ENCODE results near the gene RERG. TPM values are rescaled to one million over a fixed set of nuclear protein-coding genes. Genes with fewer than 3 reads are reported as not detected.
A peak's percentile ranks its signal among the peaks of the same experiment; 100 is the strongest.

The RERG gene
- total RNA-seq, 1 experiment from 2014 or later, result 2.9 TPM

- in situ Hi-C loops (cut with HindIII; ENCODE audit: low pct_unique_long_range_greater_than_20kb, low sequenced_read_pairs), result no loop called here
- DNase-seq (ENCODE audit: low read depth), result no peak
These were observed 24.3 kb downstream of the RERG start for GRCh38 chr12:15196678-15197505.

GRCh38 chr12:15196221-15196620 is 25.0 kb downstream of the RERG start:
- DNase-seq (ENCODE audit: low read depth), result no peak
- in situ Hi-C loops (cut with HindIII; ENCODE audit: low pct_unique_long_range_greater_than_20kb, low sequenced_read_pairs), result no loop called here

- DNase-seq (ENCODE audit: low read depth), result no peak
- in situ Hi-C loops (cut with HindIII; ENCODE audit: low pct_unique_long_range_greater_than_20kb, low sequenced_read_pairs), result no loop called here
These were observed 26.5 kb downstream of the RERG start for GRCh38 chr12:15194456-15195368.

- peak; percentile 80 for DNase-seq (ENCODE audit: low read depth)
- in situ Hi-C loops (cut with HindIII; ENCODE audit: low pct_unique_long_range_greater_than_20kb, low sequenced_read_pairs), result no loop called here
These were observed 27.3 kb downstream of the RERG start for GRCh38 chr12:15193946-15194345.

GRCh38 chr12:15192720-15193119 is 28.5 kb downstream of the RERG start:
- in situ Hi-C loops (cut with HindIII; ENCODE audit: low pct_unique_long_range_greater_than_20kb, low sequenced_read_pairs), result no loop called here

GRCh38 chr12:15188127-15188526 is 33.1 kb downstream of the RERG start:
- peak; percentile 92 for DNase-seq (ENCODE audit: low read depth)

More at GRCh38 chr12:15192720-15193119, 28.5 kb downstream of the RERG start:
- no peak for DNase-seq (ENCODE audit: low read depth)

GRCh38 chr12:15186597-15186996 is 34.6 kb downstream of the RERG start:
- peak; percentile 67 for DNase-seq (ENCODE audit: low read depth)
- in situ Hi-C loops (cut with HindIII; ENCODE audit: low pct_unique_long_range_greater_than_20kb, low sequenced_read_pairs), result no loop called here

More at GRCh38 chr12:15188127-15188526, 33.1 kb downstream of the RERG start:
- in situ Hi-C loops (cut with HindIII; ENCODE audit: low pct_unique_long_range_greater_than_20kb, low sequenced_read_pairs), result no loop called here

- no peak for DNase-seq (ENCODE audit: low read depth)
- in situ Hi-C loops (cut with HindIII; ENCODE audit: low pct_unique_long_range_greater_than_20kb, low sequenced_read_pairs), result no loop called here
These were observed 36.7 kb downstream of the RERG start for GRCh38 chr12:15184484-15184883.

GRCh38 chr12:15183821-15184220 is 37.4 kb downstream of the RERG start:
- DNase-seq (ENCODE audit: low read depth), result no peak
- in situ Hi-C loops (cut with HindIII; ENCODE audit: low pct_unique_long_range_greater_than_20kb, low sequenced_read_pairs), result no loop called here

- no peak for DNase-seq (ENCODE audit: low read depth)
- in situ Hi-C loops (cut with HindIII; ENCODE audit: low pct_unique_long_range_greater_than_20kb, low sequenced_read_pairs), result no loop called here
These were observed 40.1 kb downstream of the RERG start for GRCh38 chr12:15181017-15181683.

GRCh38 chr12:15180325-15180724 is 40.9 kb downstream of the RERG start:
- DNase-seq (ENCODE audit: low read depth), result no peak
- in situ Hi-C loops (cut with HindIII; ENCODE audit: low pct_unique_long_range_greater_than_20kb, low sequenced_read_pairs), result no loop called here

GRCh38 chr12:15179672-15180071 is 41.5 kb downstream of the RERG start:
- no peak for DNase-seq (ENCODE audit: low read depth)
- in situ Hi-C loops (cut with HindIII; ENCODE audit: low pct_unique_long_range_greater_than_20kb, low sequenced_read_pairs), result no loop called here

- in situ Hi-C loops (cut with HindIII; ENCODE audit: low pct_unique_long_range_greater_than_20kb, low sequenced_read_pairs), result no loop called here
- DNase-seq (ENCODE audit: low read depth), result no peak
These were observed 48.1 kb downstream of the RERG start for GRCh38 chr12:15173142-15173541.

GRCh38 chr12:15172060-15172822 is 49.0 kb downstream of the RERG start:
- in situ Hi-C loops (cut with HindIII; ENCODE audit: low pct_unique_long_range_greater_than_20kb, low sequenced_read_pairs), result no loop called here
- DNase-seq (ENCODE audit: low read depth), result no peak

GRCh38 chr12:15171012-15171655 is 50.1 kb downstream of the RERG start:
- in situ Hi-C loops (cut with HindIII; ENCODE audit: low pct_unique_long_range_greater_than_20kb, low sequenced_read_pairs), result no loop called here
- DNase-seq (ENCODE audit: low read depth), result peak; percentile 81

- no peak for DNase-seq (ENCODE audit: low read depth)
- in situ Hi-C loops (cut with HindIII; ENCODE audit: low pct_unique_long_range_greater_than_20kb, low sequenced_read_pairs), result no loop called here
These were observed 53.1 kb downstream of the RERG start for GRCh38 chr12:15168026-15168678.

GRCh38 chr12:15165012-15165659 is 56.1 kb downstream of the RERG start:
- in situ Hi-C loops (cut with HindIII; ENCODE audit: low pct_unique_long_range_greater_than_20kb, low sequenced_read_pairs), result no loop called here
- DNase-seq (ENCODE audit: low read depth), result no peak
